HEK293 (cell line): ENCODE data around the gene NPTX1.

Experiments
- CTCF ChIA-PET: fragments of 350-600 bp; formaldehyde crosslinking; extraction: SDS; loops from one replicate; lab custom pipeline; 2021; ENCODE audit warnings: antibody characterized with exemption; lab: Yijun Ruan, JAX
- POLR2A ChIA-PET: fragments of 300-600 bp; formaldehyde crosslinking; extraction: SDS; loops from one replicate; lab custom pipeline; 2020; ENCODE audit warnings: antibody characterized with exemption, inconsistent platforms; lab: Yijun Ruan, JAX
- H3K27ac ChIP-seq: fragments of 200-500 bp; sonication (Bioruptor generic); 2 replicates; pipeline ENCODE4 v1.5.1; 2014; ENCODE audit warnings: low read depth, low read length, control low read depth, inconsistent platforms; ENCODE audit errors: extremely low read depth
- H3K36me3 ChIP-seq, 2 experiments: fragments of 200-500 bp in 1 of 2; sonication (Bioruptor generic) in 1 of 2; 1 replicate in 1 of 2; 2 replicates in 1 of 2; pipeline ENCODE4 v1.5.1; 2014 to 2017; ENCODE audit warnings: inconsistent platforms in 2 of 2, low read length in 2 of 2; ENCODE audit not compliant: control insufficient read depth in 2 of 2, insufficient read depth in 1 of 2
- H3K4me1 ChIP-seq: fragments of 200-500 bp; sonication (Bioruptor generic); 2 replicates; pipeline ENCODE4 v1.5.1; 2014; ENCODE audit warnings: mild to moderate bottlenecking, low read length, inconsistent platforms; ENCODE audit not compliant: control insufficient read depth, insufficient read depth
- H3K4me3 ChIP-seq: 2 replicates; pipeline ENCODE4 v1.5.1; 2011; ENCODE audit warnings: low read depth, mild to moderate bottlenecking, control low read depth, low read length, moderate library complexity
- H3K9me3 ChIP-seq: fragments of 200-500 bp; sonication (Bioruptor generic); 2 replicates; pipeline ENCODE4 v1.5.1; 2014; ENCODE audit warnings: low read depth, low read length, inconsistent platforms; ENCODE audit not compliant: control insufficient read depth, insufficient read depth
- ELK4 ChIP-seq: IDR thresholded peaks from 2 replicates; pipeline ENCODE4 v1.6.1; 2011; ENCODE audit warnings: mild to moderate bottlenecking, low read depth, low read length, borderline replicate concordance
- GLI2 ChIP-seq: fragments of 450-650 bp; formaldehyde crosslinking; IDR thresholded peaks from 2 replicates; pipeline ENCODE4; 2017; ENCODE audit warnings: missing biosample characterization, missing genetic modification characterization, low read depth, borderline replicate concordance
- HOXC10 ChIP-seq: sonication (generic); formaldehyde crosslinking; IDR thresholded peaks from 2 replicates; pipeline ENCODE4 v1.8.1; 2023; ENCODE audit warnings: mild to moderate bottlenecking, missing genetic modification reagents
- KLF1 ChIP-seq: fragments of 450-650 bp; formaldehyde crosslinking; IDR thresholded peaks from 2 replicates; pipeline ENCODE4 v1.5.1; 2016; ENCODE audit warnings: missing biosample characterization, missing genetic modification characterization
- PRDM2 ChIP-seq: fragments of 450-650 bp; formaldehyde crosslinking; IDR thresholded peaks from 2 replicates; pipeline ENCODE4 v1.5.1; 2016; ENCODE audit warnings: missing biosample characterization, missing genetic modification characterization, borderline replicate concordance
- TCF7L2 ChIP-seq: IDR thresholded peaks from 2 replicates; pipeline ENCODE4 v1.6.1; 2011; ENCODE audit warnings: low read depth, mild to moderate bottlenecking, inconsistent platforms, low read length, moderate library complexity, borderline replicate concordance
- ZBTB6 ChIP-seq: fragments of 450-650 bp; formaldehyde crosslinking; IDR thresholded peaks from 2 replicates; pipeline ENCODE4 v1.5.1; 2017; ENCODE audit warnings: missing biosample characterization, missing genetic modification characterization
- ZNF112 ChIP-seq: fragments of 450-650 bp; formaldehyde crosslinking; IDR thresholded peaks from 2 replicates; pipeline ENCODE4 v1.5.0; 2017; ENCODE audit warnings: missing biosample characterization, missing genetic modification characterization
- ZNF2 ChIP-seq: fragments of 450-650 bp; formaldehyde crosslinking; IDR thresholded peaks from 2 replicates; pipeline ENCODE4 v1.5.1; 2016; ENCODE audit warnings: missing biosample characterization, missing genetic modification characterization
- ZNF221 ChIP-seq: fragments of 450-650 bp; formaldehyde crosslinking; IDR thresholded peaks from 2 replicates; pipeline ENCODE4 v1.5.1; 2017; ENCODE audit warnings: missing biosample characterization, missing genetic modification characterization, borderline replicate concordance
- ZNF24 ChIP-seq: fragments of 450-650 bp; formaldehyde crosslinking; IDR thresholded peaks from 2 replicates; pipeline ENCODE4 v1.5.1; 2016; ENCODE audit warnings: missing biosample characterization, missing genetic modification characterization
- ZNF274 ChIP-seq, 2 experiments: fragments of 200-500 bp in 1 of 2; fragments of 450-650 bp in 1 of 2; sonication (Bioruptor generic) in 1 of 2; formaldehyde crosslinking in 1 of 2; IDR thresholded peaks; 2 replicates each; pipeline versions ENCODE4 v1.5.1 to v1.6.1; 2014 to 2016; ENCODE audit warnings: borderline replicate concordance in 1 of 2, inconsistent platforms in 1 of 2, low read length in 1 of 2, missing biosample characterization in 1 of 2, missing genetic modification characterization in 1 of 2
- ZNF311 ChIP-seq: fragments of 450-650 bp; formaldehyde crosslinking; IDR thresholded peaks from 2 replicates; pipeline ENCODE4 v1.5.1; 2017; ENCODE audit warnings: missing biosample characterization, missing genetic modification characterization, borderline replicate concordance
- ZNF354C ChIP-seq: fragments of 450-650 bp; formaldehyde crosslinking; IDR thresholded peaks from 2 replicates; pipeline ENCODE4 v1.5.1; 2016; ENCODE audit warnings: missing biosample characterization, missing genetic modification characterization, low read depth, borderline replicate concordance
- ZNF398 ChIP-seq: fragments of 450-650 bp; formaldehyde crosslinking; IDR thresholded peaks from 2 replicates; pipeline ENCODE4 v1.5.1; 2017; ENCODE audit warnings: missing biosample characterization, missing genetic modification characterization
- ZNF558 ChIP-seq: fragments of 450-650 bp; formaldehyde crosslinking; IDR thresholded peaks from 2 replicates; pipeline ENCODE4 v1.5.1; 2016; ENCODE audit warnings: missing biosample characterization, missing genetic modification characterization
- ZNF610 ChIP-seq: fragments of 450-650 bp; formaldehyde crosslinking; IDR thresholded peaks from 2 replicates; pipeline ENCODE4 v1.5.1; 2016; ENCODE audit warnings: missing biosample characterization, missing genetic modification characterization, borderline replicate concordance
- ZNF626 ChIP-seq: fragments of 450-650 bp; sonication (Bioruptor Pico); formaldehyde crosslinking; IDR thresholded peaks from 2 replicates; pipeline ENCODE4 v1.5.1; 2018; ENCODE audit warnings: missing biosample characterization, missing genetic modification characterization, inconsistent platforms
- ZNF629 ChIP-seq: fragments of 450-650 bp; formaldehyde crosslinking; IDR thresholded peaks from 2 replicates; pipeline ENCODE4 v1.5.1; 2017; ENCODE audit warnings: missing biosample characterization, missing genetic modification characterization
- ZNF792 ChIP-seq: fragments of 450-650 bp; formaldehyde crosslinking; IDR thresholded peaks from 2 replicates; pipeline ENCODE4 v1.5.1; 2016; ENCODE audit warnings: missing biosample characterization, missing genetic modification characterization
- ZSCAN18 ChIP-seq: fragments of 450-650 bp; formaldehyde crosslinking; IDR thresholded peaks from 2 replicates; pipeline ENCODE4 v1.5.1; 2016; ENCODE audit warnings: missing biosample characterization, missing genetic modification characterization
- ZSCAN30 ChIP-seq: fragments of 450-650 bp; IDR thresholded peaks from 2 replicates; pipeline ENCODE4 v1.5.1; 2018; ENCODE audit warnings: missing biosample characterization, mild to moderate bottlenecking, missing genetic modification characterization, moderate library complexity

NPTX1 gene

GRCh38 chr17:80453998-80454556 is 22.3 kb downstream of the NPTX1 start (continued):
- TF ChIP-seq ZNF2 (no peak), GLI2 (tag by site-specific recombination) (no peak), ZNF354C (tag by site-specific recombination) (no peak), ZNF629 (no peak), ZNF274 (IDR thresholded peaks at IDR 0.05; ENCODE audit: low read length) (no peak), ZNF274 (tag by site-specific recombination; IDR thresholded peaks at IDR 0.05; ENCODE audit: borderline replicate concordance) (no peak), ZNF558 (tag by site-specific recombination) (no peak), HOXC10 (CRISPR knock-in tag) (no peak), KLF1 (tag by site-specific recombination) (peak; percentile 12; the same call in 1 of the 2 replicates), PRDM2 (tag by site-specific recombination) (no peak)

GRCh38 chr17:80453126-80453997 is 23.0 kb downstream of the NPTX1 start:
- peak overlapping the region; percentile 97 for H3K27ac ChIP-seq
- peaks cover 15% of the 10 kb centered on the region for H3K4me1 ChIP-seq
- ChIA-PET POLR2A (interaction anchor here (0.6 to 5.5 kb wide), 8 partner anchors 11 to 591 kb away, joined by 3 to 110 read pairs (median 8); partner anchors contain the start of genes NPTX1 and RPTOR), CTCF (interaction anchor here (0.6 to 1.7 kb wide), 5 partner anchors 23 to 205 kb away, joined by 3 to 7 read pairs (median 4); partner anchors contain the start of gene NPTX1)
- H3K4me3 ChIP-seq, result peak overlapping the region; percentile 78
- H3K36me3 ChIP-seq, result no peaks in the 10 kb centered on the region
- H3K9me3 ChIP-seq, result no peaks in the 10 kb centered on the region
- TF ChIP-seq ZNF311 (tag by site-specific recombination) (no peak), ZSCAN18 (tag by site-specific recombination) (no peak), ZNF398 (tag by site-specific recombination) (no peak), ZBTB6 (no peak), TCF7L2 (no peak), ZNF610 (tag by site-specific recombination) (no peak), ZSCAN30 (tag by site-specific recombination) (no peak), ZNF626 (no peak), ZNF221 (tag by site-specific recombination) (no peak), ZNF792 (tag by site-specific recombination) (no peak), ZNF112 (tag by site-specific recombination) (no peak), ELK4 (no peak), ZNF24 (tag by site-specific recombination) (no peak), ZNF274 (IDR thresholded peaks at IDR 0.05; ENCODE audit: low read length) (no peak), ZNF274 (tag by site-specific recombination; IDR thresholded peaks at IDR 0.05; ENCODE audit: borderline replicate concordance) (no peak)
